ENCODE results near the gene FHIP1B. TPM values are rescaled to one million over a fixed set of nuclear protein-coding genes. Genes with fewer than 3 reads are reported as not detected.

Gene FHIP1B
- total RNA-seq, 3 donors from 2014 or later: 78.0 to 195 (median 92.1) TPM

DNA sequence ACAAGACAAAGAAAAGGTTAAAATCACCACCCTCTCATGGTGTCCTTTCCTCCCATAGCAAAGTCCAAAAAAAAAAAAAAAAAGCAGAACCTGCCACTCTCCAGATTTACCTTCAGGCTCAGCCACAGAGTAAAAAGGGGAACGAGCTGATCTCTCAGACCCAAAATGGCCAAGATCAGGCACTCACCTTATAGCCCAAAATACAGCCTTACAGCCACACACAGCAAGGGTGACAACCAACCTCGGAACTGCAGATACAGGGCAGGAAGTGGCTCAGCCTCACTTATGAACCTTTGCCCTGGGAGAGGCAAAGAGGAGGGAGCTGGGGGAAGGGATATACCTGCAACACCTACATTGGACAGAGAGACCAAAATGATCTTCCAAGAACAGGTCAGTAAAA is 4.5 kb downstream of the FHIP1B start:
- DNase-seq (peak in 2 of 3 donors; percentile 71 to 83), ATAC-seq (peak; percentile 61)
- TF ChIP-seq, protein P1, sequence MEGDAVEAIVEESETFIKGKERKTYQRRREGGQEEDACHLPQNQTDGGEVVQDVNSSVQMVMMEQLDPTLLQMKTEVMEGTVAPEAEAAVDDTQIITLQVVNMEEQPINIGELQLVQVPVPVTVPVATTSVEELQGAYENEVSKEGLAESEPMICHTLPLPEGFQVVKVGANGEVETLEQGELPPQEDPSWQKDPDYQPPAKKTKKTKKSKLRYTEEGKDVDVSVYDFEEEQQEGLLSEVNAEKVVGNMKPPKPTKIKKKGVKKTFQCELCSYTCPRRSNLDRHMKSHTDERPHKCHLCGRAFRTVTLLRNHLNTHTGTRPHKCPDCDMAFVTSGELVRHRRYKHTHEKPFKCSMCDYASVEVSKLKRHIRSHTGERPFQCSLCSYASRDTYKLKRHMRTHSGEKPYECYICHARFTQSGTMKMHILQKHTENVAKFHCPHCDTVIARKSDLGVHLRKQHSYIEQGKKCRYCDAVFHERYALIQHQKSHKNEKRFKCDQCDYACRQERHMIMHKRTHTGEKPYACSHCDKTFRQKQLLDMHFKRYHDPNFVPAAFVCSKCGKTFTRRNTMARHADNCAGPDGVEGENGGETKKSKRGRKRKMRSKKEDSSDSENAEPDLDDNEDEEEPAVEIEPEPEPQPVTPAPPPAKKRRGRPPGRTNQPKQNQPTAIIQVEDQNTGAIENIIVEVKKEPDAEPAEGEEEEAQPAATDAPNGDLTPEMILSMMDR (IDR thresholded peaks at IDR 0.05): no peak
- Histone ChIP-seq H3K36me3 (ENCODE audit: low read depth) (peaks cover 4% of the 10 kb centered on the region), H3K4me1 (ENCODE audit: low read depth) (peaks cover 48% of the 10 kb centered on the region), H3K9me3 (no peaks in the 10 kb centered on the region), H3K4me3 (peak overlapping the region; percentile 4)
- intact Hi-C loops (cut with DNase I, micrococcal nuclease): no loop called here

DNA sequence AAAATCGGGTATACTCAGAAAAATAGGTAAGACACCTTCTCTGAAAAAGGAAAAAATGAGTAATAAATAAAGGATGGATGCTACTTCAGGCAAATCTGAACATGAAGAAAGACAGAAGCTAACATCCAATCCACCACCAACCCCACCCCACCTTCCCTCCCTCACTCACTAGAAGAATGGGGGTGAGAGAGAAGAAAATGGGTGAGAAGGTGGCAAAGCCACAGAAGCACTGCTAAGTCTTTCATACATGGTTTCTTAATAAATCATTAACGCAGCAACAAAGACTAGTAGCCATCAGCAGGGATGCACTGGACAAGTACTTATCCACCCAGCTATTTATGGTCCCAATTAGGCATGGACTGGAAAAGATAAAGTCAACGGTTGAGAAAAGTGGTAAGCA is 5.9 kb downstream of the FHIP1B start:
- H3K36me3 ChIP-seq (ENCODE audit: low read depth): peaks cover 6% of the 10 kb centered on the region
- ATAC-seq (no peak), DNase-seq (no peak)
- H3K4me1 ChIP-seq (ENCODE audit: low read depth): peaks cover 40% of the 10 kb centered on the region
- no peaks in the 10 kb centered on the region for H3K9me3 ChIP-seq
- no peak overlapping the region for H3K4me3 ChIP-seq
- intact Hi-C loops (cut with DNase I, micrococcal nuclease): no loop called here
- TF ChIP-seq, protein P1 (IDR thresholded peaks at IDR 0.05): no peak

DNA sequence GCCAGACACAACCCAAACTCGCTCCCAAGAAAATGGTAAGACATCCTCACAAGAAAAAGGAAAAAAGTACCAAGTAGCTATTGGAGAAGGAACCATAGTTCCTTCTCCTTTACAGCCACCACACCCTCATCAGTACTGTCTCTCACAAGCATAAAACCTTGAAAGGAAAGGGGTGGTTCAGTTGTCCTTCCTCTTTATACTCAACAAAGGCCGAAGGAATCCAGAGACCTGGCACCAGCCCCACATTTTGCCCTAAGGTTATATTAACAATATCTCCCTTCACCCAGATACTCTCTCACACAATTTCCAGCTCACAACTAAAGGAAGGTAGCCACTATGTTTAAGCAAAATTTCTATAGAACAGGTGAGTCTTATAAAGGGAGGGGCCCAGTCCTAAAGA is 8.5 kb downstream of the FHIP1B start:
- no peak overlapping the region for H3K4me3 ChIP-seq
- TF ChIP-seq, protein P1 (IDR thresholded peaks at IDR 0.05): no peak
- H3K36me3 ChIP-seq (ENCODE audit: low read depth): peaks cover 11% of the 10 kb centered on the region
- intact Hi-C loops (cut with DNase I, micrococcal nuclease): no loop called here
- peaks cover 33% of the 10 kb centered on the region for H3K4me1 ChIP-seq (ENCODE audit: low read depth)
- no peaks in the 10 kb centered on the region for H3K9me3 ChIP-seq
- peak in 1 of 3 donors; percentile 69 for DNase-seq
- peak; percentile 76 for ATAC-seq

DNA sequence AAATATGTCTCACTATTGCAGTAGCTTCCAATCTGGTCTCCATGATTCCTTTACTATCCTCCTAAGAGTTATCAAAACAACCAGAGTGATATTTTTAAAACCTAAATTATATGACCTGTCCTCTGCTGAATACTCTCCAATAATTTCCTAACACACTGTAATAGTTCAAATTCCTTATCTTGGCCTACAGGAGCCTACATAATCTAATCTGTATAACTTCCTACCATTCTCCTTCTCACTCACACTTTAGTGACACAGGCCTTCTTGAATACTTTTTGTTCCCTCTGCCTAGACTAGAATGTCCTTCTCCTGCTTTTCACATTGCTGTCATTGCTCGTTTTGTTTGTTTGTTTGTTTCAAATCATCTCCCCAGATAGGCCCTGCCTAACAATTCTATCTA is 9.4 kb downstream of the FHIP1B start:
- intact Hi-C loops (cut with DNase I, micrococcal nuclease): no loop called here
- TF ChIP-seq, protein P1 (IDR thresholded peaks at IDR 0.05): no peak

DNA sequence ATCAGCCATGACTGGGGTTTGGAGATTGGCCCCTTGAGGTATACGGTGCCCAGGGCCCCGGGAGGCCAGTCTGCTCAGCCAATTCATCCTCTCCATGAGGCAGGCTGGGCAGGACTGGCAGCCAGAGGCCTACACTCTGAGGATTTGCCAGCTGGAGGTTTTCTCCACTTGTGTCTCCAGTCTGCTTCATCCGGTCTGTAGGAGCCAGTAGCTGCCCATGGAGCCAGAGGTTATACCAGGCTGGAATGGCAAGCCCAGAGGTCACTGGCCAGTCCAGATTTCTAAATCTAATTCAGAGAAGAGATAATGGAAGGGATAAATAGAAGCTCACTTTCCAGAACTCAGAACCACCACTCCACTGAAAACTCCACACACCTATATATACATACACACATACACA is 10.0 kb downstream of the FHIP1B start:
- DNase-seq: no peak
- H3K36me3 ChIP-seq (ENCODE audit: low read depth): peaks cover 12% of the 10 kb centered on the region
- intact Hi-C loops (cut with DNase I, micrococcal nuclease): no loop called here
- peaks cover 28% of the 10 kb centered on the region for H3K4me1 ChIP-seq (ENCODE audit: low read depth)
- no peaks in the 10 kb centered on the region for H3K9me3 ChIP-seq
- H3K4me3 ChIP-seq: no peak overlapping the region
- TF ChIP-seq, protein P1 (IDR thresholded peaks at IDR 0.05): no peak
- ATAC-seq: no peak

More for the DNA sequence above, 9.4 kb downstream of the FHIP1B start:
- no peak overlapping the region for H3K4me3 ChIP-seq
- no peaks in the 10 kb centered on the region for H3K9me3 ChIP-seq
- DNase-seq (no peak), ATAC-seq (no peak)
- peaks cover 11% of the 10 kb centered on the region for H3K36me3 ChIP-seq (ENCODE audit: low read depth)
- peaks cover 25% of the 10 kb centered on the region for H3K4me1 ChIP-seq (ENCODE audit: low read depth)

DNA sequence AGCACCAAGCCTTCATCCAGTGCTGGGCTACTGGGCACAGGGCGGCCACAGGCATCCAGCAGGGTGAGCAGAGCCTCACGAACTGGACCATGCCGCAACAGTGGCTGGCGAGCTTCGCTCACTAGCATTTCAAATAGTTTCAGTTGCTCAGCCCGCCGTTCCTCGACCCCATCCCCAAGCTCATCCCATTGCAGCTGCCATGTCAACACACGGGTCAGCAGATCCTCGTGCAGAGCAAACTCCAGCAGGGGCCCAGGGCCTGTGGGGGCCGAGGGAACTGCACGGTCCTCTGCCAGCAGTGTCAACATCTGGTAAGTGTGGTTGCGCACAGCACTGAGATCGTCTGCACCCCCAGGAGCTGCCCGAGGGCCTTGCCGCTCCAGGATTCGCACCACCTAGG is 10.6 kb downstream of the FHIP1B start:
- TF ChIP-seq, protein P1 (IDR thresholded peaks at IDR 0.05): no peak
- Histone ChIP-seq H3K9me3 (no peaks in the 10 kb centered on the region), H3K4me1 (ENCODE audit: low read depth) (peaks cover 28% of the 10 kb centered on the region), H3K36me3 (ENCODE audit: low read depth) (peaks cover 16% of the 10 kb centered on the region), H3K4me3 (no peak overlapping the region)
- intact Hi-C loops (cut with DNase I, micrococcal nuclease): no loop called here
- ATAC-seq: no peak
- no peak for DNase-seq
